ENCODE measurements around the gene METTL24.
"Not testable (repeated sequence)": the region's sequence is repeated elsewhere in the genome, so short reads cannot be mapped to it uniquely, and the experiment has no call there.

Gene METTL24

GRCh38 chr6:110315207-110315868 is 42.8 kb downstream of the METTL24 start:
- Histone ChIP-seq H3K4me2 (ENCODE audit: low read depth, low read length, poor library complexity, severe bottlenecking) (no peak overlapping the region), H3K4me3 (ENCODE audit: low read length, poor library complexity, severe bottlenecking) (no peak overlapping the region), H3K9ac (ENCODE audit: low read depth, low read length, poor library complexity, severe bottlenecking) (no peak overlapping the region), H3K9me2 (replicated peaks; ENCODE audit: low read depth, low read length) (no peaks in the 10 kb centered on the region), H3F3A (ENCODE audit: low read depth) (no peaks in the 10 kb centered on the region), H3K9me3 (ENCODE audit: insufficient read depth, low read depth, low read length) (no peaks in the 10 kb centered on the region), H2AFZ (ENCODE audit: low read length) (no peak overlapping the region), H3K4me1 (ENCODE audit: insufficient read depth, low read length, poor library complexity, severe bottlenecking) (no peaks in the 10 kb centered on the region), H3K79me2 (ENCODE audit: insufficient read depth, low read length) (no peaks in the 10 kb centered on the region), H3K27me3 (ENCODE audit: insufficient read depth, low read length, poor library complexity, severe bottlenecking) (no peaks in the 10 kb centered on the region), H4K20me1 (ENCODE audit: insufficient read depth, low read length, poor library complexity, severe bottlenecking) (no peaks in the 10 kb centered on the region), H3K36me3 (ENCODE audit: insufficient read depth, low read length) (no peaks in the 10 kb centered on the region)
- no peak for TF ChIP-seq EZH2phosphoT487 (IDR thresholded peaks at IDR 0.05; ENCODE audit: borderline replicate concordance)
- TF ChIP-seq, protein P1, sequence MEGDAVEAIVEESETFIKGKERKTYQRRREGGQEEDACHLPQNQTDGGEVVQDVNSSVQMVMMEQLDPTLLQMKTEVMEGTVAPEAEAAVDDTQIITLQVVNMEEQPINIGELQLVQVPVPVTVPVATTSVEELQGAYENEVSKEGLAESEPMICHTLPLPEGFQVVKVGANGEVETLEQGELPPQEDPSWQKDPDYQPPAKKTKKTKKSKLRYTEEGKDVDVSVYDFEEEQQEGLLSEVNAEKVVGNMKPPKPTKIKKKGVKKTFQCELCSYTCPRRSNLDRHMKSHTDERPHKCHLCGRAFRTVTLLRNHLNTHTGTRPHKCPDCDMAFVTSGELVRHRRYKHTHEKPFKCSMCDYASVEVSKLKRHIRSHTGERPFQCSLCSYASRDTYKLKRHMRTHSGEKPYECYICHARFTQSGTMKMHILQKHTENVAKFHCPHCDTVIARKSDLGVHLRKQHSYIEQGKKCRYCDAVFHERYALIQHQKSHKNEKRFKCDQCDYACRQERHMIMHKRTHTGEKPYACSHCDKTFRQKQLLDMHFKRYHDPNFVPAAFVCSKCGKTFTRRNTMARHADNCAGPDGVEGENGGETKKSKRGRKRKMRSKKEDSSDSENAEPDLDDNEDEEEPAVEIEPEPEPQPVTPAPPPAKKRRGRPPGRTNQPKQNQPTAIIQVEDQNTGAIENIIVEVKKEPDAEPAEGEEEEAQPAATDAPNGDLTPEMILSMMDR (conservative IDR thresholded peaks at IDR 0.05; ENCODE audit: low read length) = no peak

DNA sequence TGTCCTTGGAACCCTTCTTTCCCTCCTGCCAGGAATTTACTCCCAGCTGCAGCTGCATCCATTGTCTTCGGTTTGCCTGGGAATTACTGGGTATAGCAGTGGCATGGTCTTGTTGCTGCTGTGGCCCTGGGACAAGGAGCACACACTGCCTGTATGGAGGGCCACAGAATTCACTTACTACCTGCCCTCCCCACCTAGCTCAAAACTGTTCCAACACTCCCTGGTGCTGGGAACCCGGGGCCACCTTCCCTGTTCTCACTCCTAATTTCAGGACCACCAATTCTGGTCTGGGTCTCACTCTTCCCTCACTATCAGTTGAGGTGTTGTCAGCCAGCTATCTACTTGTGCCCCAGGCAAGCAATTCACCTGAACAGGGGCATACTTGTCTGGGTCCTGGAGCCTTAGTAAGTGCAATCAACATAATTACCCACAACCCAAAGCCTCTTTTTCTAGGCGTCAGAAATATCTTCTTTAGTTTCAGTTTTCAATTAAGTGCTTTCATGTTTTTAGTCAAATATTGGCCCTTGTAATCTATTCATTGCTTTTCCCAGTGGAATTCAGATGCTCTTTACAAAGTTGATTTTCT is 47.2 kb downstream of the METTL24 start:
- no peak for TF ChIP-seq EZH2phosphoT487 (IDR thresholded peaks at IDR 0.05; ENCODE audit: borderline replicate concordance)
- TF ChIP-seq, protein P1 (conservative IDR thresholded peaks at IDR 0.05; ENCODE audit: low read length) = no peak
- Histone ChIP-seq H3K36me3 (ENCODE audit: insufficient read depth, low read length) (no peaks in the 10 kb centered on the region), H3K4me1 (ENCODE audit: insufficient read depth, low read length, poor library complexity, severe bottlenecking) (no peaks in the 10 kb centered on the region), H3K9ac (ENCODE audit: low read depth, low read length, poor library complexity, severe bottlenecking) (no peak overlapping the region), H3K9me3 (ENCODE audit: insufficient read depth, low read depth, low read length) (peaks cover 4% of the 10 kb centered on the region; the same call in 1 of the 2 replicates), H3K4me3 (ENCODE audit: low read length, poor library complexity, severe bottlenecking) (no peak overlapping the region), H3K9me2 (replicated peaks; ENCODE audit: low read depth, low read length) (no peaks in the 10 kb centered on the region), H3K27me3 (ENCODE audit: insufficient read depth, low read length, poor library complexity, severe bottlenecking) (no peaks in the 10 kb centered on the region), H3F3A (ENCODE audit: low read depth) (no peaks in the 10 kb centered on the region), H2AFZ (ENCODE audit: low read length) (no peak overlapping the region), H4K20me1 (ENCODE audit: insufficient read depth, low read length, poor library complexity, severe bottlenecking) (no peaks in the 10 kb centered on the region), H3K79me2 (ENCODE audit: insufficient read depth, low read length) (no peaks in the 10 kb centered on the region), H3K4me2 (ENCODE audit: low read depth, low read length, poor library complexity, severe bottlenecking) (no peak overlapping the region)

- H2AFZ ChIP-seq (ENCODE audit: low read length); H3K9me2 ChIP-seq (replicated peaks; ENCODE audit: low read depth, low read length); H3K9me3 ChIP-seq (ENCODE audit: insufficient read depth, low read depth, low read length); H3K9ac ChIP-seq (ENCODE audit: low read depth, low read length, poor library complexity, severe bottlenecking); H3K4me2 ChIP-seq (ENCODE audit: low read depth, low read length, poor library complexity, severe bottlenecking); H3K4me3 ChIP-seq (ENCODE audit: low read length, poor library complexity, severe bottlenecking); H4K20me1 ChIP-seq (ENCODE audit: insufficient read depth, low read length, poor library complexity, severe bottlenecking); H3F3A ChIP-seq (ENCODE audit: low read depth); H3K79me2 ChIP-seq (ENCODE audit: insufficient read depth, low read length); H3K4me1 ChIP-seq (ENCODE audit: insufficient read depth, low read length, poor library complexity, severe bottlenecking); H3K36me3 ChIP-seq (ENCODE audit: insufficient read depth, low read length); H3K27me3 ChIP-seq (ENCODE audit: insufficient read depth, low read length, poor library complexity, severe bottlenecking): not testable (repeated sequence)
Observed at GRCh38 chr6:110309432-110309831, 48.7 kb downstream of the METTL24 start.

DNA sequence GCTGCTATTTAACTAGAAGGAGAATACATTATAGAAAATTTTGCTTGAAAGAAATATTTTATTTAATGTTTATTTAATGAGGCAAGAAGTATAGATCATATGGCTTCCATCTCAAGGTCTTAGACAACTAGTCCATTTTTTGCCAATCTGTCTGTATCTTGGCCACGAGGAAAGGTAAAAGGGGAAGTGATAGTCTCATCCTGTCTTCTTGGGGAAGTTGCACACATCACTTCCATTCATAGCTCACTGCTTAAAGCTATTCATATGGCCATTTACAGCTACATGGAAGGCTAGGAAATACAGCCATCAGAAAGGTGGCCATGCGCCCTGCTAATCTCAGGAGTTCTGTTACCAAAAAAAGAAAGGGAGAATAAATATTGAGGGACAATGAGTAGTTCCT is 50.8 kb downstream of the METTL24 start:
- H3K4me2 ChIP-seq (ENCODE audit: low read depth, low read length, poor library complexity, severe bottlenecking) = no peak overlapping the region
- no peak overlapping the region for H3K4me3 ChIP-seq (ENCODE audit: low read length, poor library complexity, severe bottlenecking)
- peaks cover 5% of the 10 kb centered on the region for H3K4me1 ChIP-seq (ENCODE audit: insufficient read depth, low read length, poor library complexity, severe bottlenecking)
- H3K36me3 ChIP-seq (ENCODE audit: insufficient read depth, low read length) = no peaks in the 10 kb centered on the region
- no peak overlapping the region for H3K9ac ChIP-seq (ENCODE audit: low read depth, low read length, poor library complexity, severe bottlenecking)
- no peaks in the 10 kb centered on the region for H4K20me1 ChIP-seq (ENCODE audit: insufficient read depth, low read length, poor library complexity, severe bottlenecking)
- no peak for TF ChIP-seq EZH2phosphoT487 (IDR thresholded peaks at IDR 0.05; ENCODE audit: borderline replicate concordance)
- TF ChIP-seq, protein P1 (conservative IDR thresholded peaks at IDR 0.05; ENCODE audit: low read length) = no peak
- H3F3A ChIP-seq (ENCODE audit: low read depth) = no peaks in the 10 kb centered on the region
- H2AFZ ChIP-seq (ENCODE audit: low read length) = no peak overlapping the region
- H3K27me3 ChIP-seq (ENCODE audit: insufficient read depth, low read length, poor library complexity, severe bottlenecking) = no peaks in the 10 kb centered on the region
- no peaks in the 10 kb centered on the region for H3K79me2 ChIP-seq (ENCODE audit: insufficient read depth, low read length)
- H3K9me3 ChIP-seq (ENCODE audit: insufficient read depth, low read depth, low read length) = peaks cover 4% of the 10 kb centered on the region; the same call in 1 of the 2 replicates
- H3K9me2 ChIP-seq (replicated peaks; ENCODE audit: low read depth, low read length) = no peaks in the 10 kb centered on the region

- not testable (repeated sequence) for H3K4me1 ChIP-seq (ENCODE audit: insufficient read depth, low read length, poor library complexity, severe bottlenecking); H3K9me2 ChIP-seq (replicated peaks; ENCODE audit: low read depth, low read length); H3K9ac ChIP-seq (ENCODE audit: low read depth, low read length, poor library complexity, severe bottlenecking); H3K79me2 ChIP-seq (ENCODE audit: insufficient read depth, low read length); H3K4me2 ChIP-seq (ENCODE audit: low read depth, low read length, poor library complexity, severe bottlenecking); H4K20me1 ChIP-seq (ENCODE audit: insufficient read depth, low read length, poor library complexity, severe bottlenecking); H3F3A ChIP-seq (ENCODE audit: low read depth); H3K9me3 ChIP-seq (ENCODE audit: insufficient read depth, low read depth, low read length); H3K4me3 ChIP-seq (ENCODE audit: low read length, poor library complexity, severe bottlenecking); H3K27me3 ChIP-seq (ENCODE audit: insufficient read depth, low read length, poor library complexity, severe bottlenecking); H2AFZ ChIP-seq (ENCODE audit: low read length); H3K36me3 ChIP-seq (ENCODE audit: insufficient read depth, low read length)
Observed at GRCh38 chr6:110305832-110306231, 52.3 kb downstream of the METTL24 start.
